H54 (cell line): Measurements from ENCODE around the gene CCDC85C.
"Not testable (repeated sequence)": the region's sequence is repeated elsewhere in the genome, so short reads cannot be mapped to it uniquely, and the experiment has no call there.

Experiments used
- DNase-seq: peaks from one replicate; pipeline ENCODE4 v3.0.0; 2011; ENCODE audit warnings: low spot score, mixed read lengths; ENCODE audit not compliant: insufficient read length
- FAIRE-seq: peaks from 3 replicates; lab custom pipeline; 2011; peaks lifted over from hg19 to GRCh38; lab: Jason Lieb, UNC
- POLR2A ChIP-seq: IDR thresholded peaks from 2 replicates; pipeline ENCODE4 v1.6.1; 2011; ENCODE audit warnings: low read depth, mild to moderate bottlenecking, low read length

The CCDC85C gene

GRCh38 chr14:99603471-99604277 is at the start of gene CCDC85C:
TSS of gene CCDC85C (minus strand) at chr14:99604207. CDS start at chr14:99603959, 248 bp downstream.
- no peak for FAIRE-seq
- peak; percentile 45; the same call in 1 of the 2 replicates for TF ChIP-seq POLR2A
- peak; percentile 35 for DNase-seq

DNA sequence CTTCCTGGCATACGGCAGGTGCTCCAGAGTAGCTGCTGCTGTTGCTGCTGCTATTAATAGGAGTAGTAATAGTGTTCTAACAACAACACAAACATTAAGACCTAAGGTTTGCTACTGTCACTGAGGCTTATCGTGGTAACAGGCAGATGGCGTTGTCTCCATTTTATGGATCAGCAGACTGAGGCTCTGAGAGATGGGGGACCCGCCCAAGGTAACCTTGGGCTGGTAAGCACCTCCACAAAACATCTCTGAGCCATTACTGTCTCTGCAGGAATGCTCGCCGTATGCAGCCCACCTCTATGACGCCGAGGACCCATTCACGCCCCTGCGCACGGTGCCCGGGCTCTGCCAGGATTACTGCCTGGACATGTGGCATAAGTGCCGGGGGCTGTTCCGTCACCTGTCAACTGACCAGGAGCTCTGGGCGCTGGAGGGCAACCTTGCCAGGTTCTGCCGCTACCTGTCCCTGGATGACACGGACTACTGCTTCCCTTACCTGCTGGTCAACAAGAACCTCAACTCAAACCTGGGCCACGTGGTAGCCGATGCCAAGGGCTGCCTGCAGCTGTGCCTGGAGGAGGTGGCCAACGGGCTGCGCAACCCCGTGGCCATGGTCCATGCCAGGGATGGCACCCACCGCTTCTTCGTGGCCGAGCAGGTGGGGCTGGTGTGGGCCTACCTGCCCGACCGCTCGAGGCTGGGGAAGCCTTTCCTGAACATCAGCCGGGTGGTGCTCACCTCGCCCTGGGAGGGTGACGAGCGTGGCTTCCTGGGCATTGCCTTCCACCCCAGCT is 48.1 kb upstream of the CCDC85C start:
- no peak for TF ChIP-seq POLR2A
- DNase-seq (no peak), FAIRE-seq (no peak)

DNA sequence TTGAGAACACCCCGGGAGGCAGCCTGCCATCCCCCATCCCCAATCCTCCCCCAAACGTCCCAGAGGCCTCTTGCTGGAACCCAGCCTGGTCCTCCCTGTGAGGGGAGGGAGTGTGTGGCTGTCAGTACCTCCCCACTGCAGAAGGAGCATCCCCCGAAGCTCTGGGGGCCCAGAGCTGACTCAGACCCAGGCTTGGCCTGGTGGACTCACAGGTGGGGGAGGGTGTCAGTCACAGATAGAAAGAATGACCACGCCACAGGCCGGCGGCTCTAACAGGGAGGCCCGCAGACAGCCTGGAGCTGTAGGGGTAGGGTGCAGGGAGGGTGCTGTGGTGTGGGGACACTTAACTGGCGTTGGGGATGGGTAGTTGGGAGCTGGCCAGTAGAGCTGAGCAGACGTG is 46.2 kb upstream of the CCDC85C start:
- FAIRE-seq (no peak), DNase-seq (no peak)
- TF ChIP-seq POLR2A: no peak

DNA sequence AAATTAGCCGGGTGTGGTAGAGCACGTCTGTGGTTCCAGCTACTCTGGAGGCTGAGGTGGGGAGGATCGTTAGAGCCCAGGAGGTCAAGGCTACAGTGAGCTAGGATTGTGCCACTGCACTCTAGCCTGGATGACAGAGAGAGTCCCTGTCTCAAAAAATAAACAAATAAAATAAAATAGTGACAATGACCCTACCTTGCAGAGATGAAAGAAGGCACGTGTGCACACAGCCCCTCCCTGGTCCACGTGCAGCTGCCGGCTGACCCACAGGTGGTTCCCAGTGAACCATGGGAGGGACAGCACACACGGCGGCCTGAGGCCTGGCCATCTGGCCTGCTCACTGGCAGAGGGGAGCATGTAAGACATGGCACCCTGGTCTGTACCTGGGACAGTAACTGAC is 45.6 kb upstream of the CCDC85C start:
- DNase-seq (no peak), FAIRE-seq (no peak)
- TF ChIP-seq POLR2A: no peak

DNA sequence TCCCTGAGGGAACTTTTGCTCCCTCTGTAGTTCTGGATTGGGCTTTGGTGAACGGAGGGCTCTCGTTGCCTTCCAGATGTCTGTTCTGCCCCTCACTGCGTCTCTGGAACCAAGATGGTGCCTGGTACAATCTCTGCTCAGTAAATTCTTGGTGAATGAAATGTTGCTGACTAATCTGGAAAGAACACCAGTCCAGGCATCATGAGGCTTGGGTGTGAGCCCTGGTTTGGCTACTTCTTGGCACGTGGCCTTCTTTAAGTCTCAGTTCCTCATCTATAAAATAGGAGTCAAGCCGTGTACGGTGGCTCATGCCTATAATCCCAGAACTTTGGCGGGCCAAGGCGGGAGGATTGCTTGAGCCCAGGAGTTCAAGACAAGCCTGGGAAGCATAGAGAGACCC is 45.2 kb upstream of the CCDC85C start:
- FAIRE-seq (peak; percentile 48), DNase-seq (peak; percentile 58)
- no peak for TF ChIP-seq POLR2A

DNA sequence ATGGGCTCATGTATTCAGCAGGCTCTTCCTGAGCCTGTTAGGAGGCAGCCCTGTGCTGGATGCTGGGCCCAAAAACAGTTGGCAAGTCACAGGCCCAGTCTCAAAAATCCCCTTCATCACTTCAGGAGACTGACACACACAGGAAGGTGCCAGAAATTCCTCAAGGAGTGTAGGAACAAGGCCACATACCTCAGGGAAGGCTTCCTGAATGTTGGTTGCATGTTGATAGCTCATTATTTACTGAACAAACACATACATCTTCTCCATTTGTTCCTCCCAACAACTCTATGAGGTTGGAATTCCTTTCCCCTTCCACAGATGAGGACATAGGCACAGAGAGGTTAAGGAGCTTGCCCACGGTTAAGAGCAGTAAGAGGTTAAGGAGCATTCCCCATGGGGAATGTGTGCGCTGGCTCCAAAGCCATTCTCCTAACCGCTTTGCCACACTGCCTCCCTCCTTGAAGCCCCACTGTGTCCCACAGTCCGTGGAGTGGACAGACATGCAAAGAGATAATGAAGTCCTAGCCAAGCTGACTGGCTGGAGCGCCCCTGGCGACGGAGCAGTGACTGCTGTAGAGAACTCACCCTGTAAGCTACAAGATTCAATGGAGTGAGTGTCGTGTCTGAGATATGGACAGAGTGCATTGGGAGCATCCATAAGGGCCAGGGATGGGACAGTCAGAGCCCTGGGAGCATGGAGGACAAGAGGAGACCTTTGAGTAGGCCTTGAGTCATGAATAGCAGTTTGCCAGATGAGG is 44.2 kb upstream of the CCDC85C start:
- TF ChIP-seq POLR2A: no peak
- FAIRE-seq (no peak), DNase-seq (no peak)

DNA sequence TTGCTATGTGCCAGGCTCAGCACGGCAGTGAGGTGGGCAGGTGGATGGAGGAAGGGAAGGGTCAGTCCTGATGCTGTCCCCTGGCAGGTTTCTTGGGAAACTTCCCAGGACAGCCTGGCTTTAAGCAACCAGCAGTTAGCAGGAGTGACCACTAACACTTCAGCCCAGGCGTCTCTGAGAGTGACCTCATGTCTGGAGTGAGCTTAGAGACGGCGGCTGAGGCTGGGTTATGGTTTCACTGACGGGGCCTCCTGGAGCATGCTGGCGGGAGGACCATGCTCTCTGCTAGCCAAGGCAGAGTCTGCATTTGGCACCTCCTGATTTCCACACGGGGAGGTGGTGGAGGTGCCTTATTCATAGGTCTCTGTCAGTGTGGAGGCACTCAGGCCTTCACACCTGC is 43.4 kb upstream of the CCDC85C start:
- FAIRE-seq (no peak), DNase-seq (no peak)
- no peak for TF ChIP-seq POLR2A

GRCh38 chr14:99645545-99646505 is 41.8 kb upstream of the CCDC85C start:
- no peak for DNase-seq
- no peak for TF ChIP-seq POLR2A
- no peak for FAIRE-seq

- no peak for DNase-seq
- TF ChIP-seq POLR2A: no peak
- no peak for FAIRE-seq
Measured at GRCh38 chr14:99644723-99645544, 40.9 kb upstream of the CCDC85C start, which contains the start of gene HHIPL1. TSS of gene HHIPL1 (plus strand) at chr14:99645129. CDS start at chr14:99645208, 79 bp downstream.

GRCh38 chr14:99644035-99644587 is 40.1 kb upstream of the CCDC85C start:
- FAIRE-seq: no peak
- TF ChIP-seq POLR2A: no peak
- no peak for DNase-seq

DNA sequence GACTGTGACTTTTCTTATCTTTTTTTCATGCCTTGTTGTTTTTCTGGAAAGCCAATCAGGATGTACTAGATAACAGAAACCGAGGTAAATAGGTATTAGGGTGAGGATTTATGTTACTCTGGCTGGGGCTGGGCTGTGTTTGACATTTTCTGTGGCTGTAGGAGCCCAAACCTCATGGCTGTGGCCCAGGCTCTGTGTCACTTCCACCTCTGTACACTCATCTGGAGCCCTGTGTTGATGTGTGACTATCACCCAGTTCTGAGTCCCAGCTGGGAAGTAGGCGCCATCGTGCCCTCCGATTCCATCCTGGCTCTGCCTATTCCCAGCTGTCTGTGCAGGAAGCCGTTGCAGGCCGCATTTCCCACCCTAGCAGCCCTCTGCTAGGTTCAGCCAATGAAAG is 39.3 kb upstream of the CCDC85C start:
- no peak for TF ChIP-seq POLR2A
- DNase-seq (no peak), FAIRE-seq (no peak)

- DNase-seq, FAIRE-seq: not testable (repeated sequence)
Measured at GRCh38 chr14:99642771-99643170, 38.8 kb upstream of the CCDC85C start.
